Body of pancreas (tissue), 4 donors: ENCODE data around the gene HDGFL3. TPM values are rescaled to one million over a fixed set of nuclear protein-coding genes. Genes with fewer than 3 reads are reported as not detected.

Experiments
- ATAC-seq: fragments of 150-250 bp; one replicate; pipeline ENCODE4 v1.9.1; 2016
- DNase-seq, 4 donors: peaks; one replicate each; pipeline ENCODE4 v3.0.0-alpha.2; 2019
- H3K27ac ChIP-seq, 4 donors: fragments of 200-600 bp; sonication (generic); 1 replicate in 3 of 4; 2 replicates in 1 of 4; pipeline versions ENCODE4 v1.5.1 to v1.6.1; 2016 to 2019; ENCODE audit warnings: mild to moderate bottlenecking in 1 of 4, mixed read lengths in 1 of 4, moderate library complexity in 1 of 4
- H3K27me3 ChIP-seq, 2 donors: fragments of 200-600 bp; sonication (generic); one replicate each; pipeline ENCODE4 v1.6.0; 2016; ENCODE audit warnings: mild to moderate bottlenecking in 1 of 2
- H3K36me3 ChIP-seq, 2 donors: fragments of 200-600 bp; sonication (generic); replicated peaks in 1 of 2; 2 replicates each; pipeline ENCODE4 v1.5.1; 2016; ENCODE audit warnings: low read depth in 2 of 2; ENCODE audit not compliant: insufficient read depth in 1 of 2
- H3K4me1 ChIP-seq: fragments of 200-600 bp; sonication (generic); one replicate; pipeline ENCODE4 v1.6.0; 2016
- H3K4me3 ChIP-seq, 2 donors: fragments of 200-600 bp; sonication (generic); 1 replicate in 1 of 2; 2 replicates in 1 of 2; pipeline ENCODE4 v1.5.1; 2016 to 2019
- H3K9me3 ChIP-seq, 3 donors: fragments of 200-600 bp; sonication (generic); 1 replicate in 2 of 3; 2 replicates in 1 of 3; pipeline ENCODE4 v1.5.1; 2016
- CTCF ChIP-seq, 7 experiments: fragments of 450-650 bp in 4 of 7; fragments of 200-600 bp in 3 of 7; sonication (generic) in 3 of 7; IDR thresholded peaks; one replicate each; pipeline ENCODE4 v1.5.1; 2016 to 2019; ENCODE audit warnings: antibody characterized with exemption in 7 of 7
- POLR2A ChIP-seq, 3 donors: fragments of 450-650 bp; IDR thresholded peaks; one replicate each; pipeline ENCODE4 v1.6.1; 2016; ENCODE audit warnings: antibody characterized with exemption in 3 of 3, mild to moderate bottlenecking in 2 of 3
- WGBS, 2 donors: methylation state at CpG; one replicate each; pipeline ENCODE4 v1.1.5; 2017; 5-methylcytosine and 5-hydroxymethylcytosine counted together
- intact Hi-C: fragments of 100-400 bp; cut with DNase I; formaldehyde crosslinking; loops from one replicate; pipeline ENCODE4 v1.15.1; 2023
- total RNA-seq, 2 donors: library from RNA; depleted of rRNA; stranded (reverse); fragments of >200 nt; gene quantifications; one replicate each; pipeline ENCODE4 v1.1.0, GENCODE V29; 2016

The HDGFL3 gene
- total RNA-seq, 2 donors from 2014 or later: 10.4 to 22.7 TPM

- H3K4me3 ChIP-seq: no peak overlapping the region
- intact Hi-C loops: no loop called here
- 77 to 79% methylated on average over 4 of the region's 4 CpGs for WGBS, 2 donors
- no peak for DNase-seq
- TF ChIP-seq POLR2A (IDR thresholded peaks at IDR 0.05) (no peak), CTCF (IDR thresholded peaks at IDR 0.05) (no peak)
- no peak overlapping the region for H3K27ac ChIP-seq
- H3K9me3 ChIP-seq: no peaks in the 10 kb centered on the region
- no peak for ATAC-seq
- H3K4me1 ChIP-seq: no peaks in the 10 kb centered on the region
- no peaks in the 10 kb centered on the region for H3K27me3 ChIP-seq
- H3K36me3 ChIP-seq: no peaks in the 10 kb centered on the region
These were observed 42.7 kb downstream of the HDGFL3 start for GRCh38 chr15:83164771-83165404.

GRCh38 chr15:83164111-83164770, 43.4 kb downstream of the HDGFL3 start:
- no peaks in the 10 kb centered on the region for H3K36me3 ChIP-seq
- H3K9me3 ChIP-seq: no peaks in the 10 kb centered on the region
- DNase-seq (no peak), ATAC-seq (no peak)
- H3K4me1 ChIP-seq: no peaks in the 10 kb centered on the region
- intact Hi-C loops: no loop called here
- no peak overlapping the region for H3K27ac ChIP-seq
- no peaks in the 10 kb centered on the region for H3K27me3 ChIP-seq
- no peak overlapping the region for H3K4me3 ChIP-seq
- WGBS, 2 donors: 60 to 80% methylated on average over 1 of the region's 1 CpG
- TF ChIP-seq POLR2A (IDR thresholded peaks at IDR 0.05) (no peak), CTCF (IDR thresholded peaks at IDR 0.05) (no peak)

GRCh38 chr15:83163032-83163431, 44.6 kb downstream of the HDGFL3 start:
- H3K27ac ChIP-seq: no peak overlapping the region
- no peak for ATAC-seq
- TF ChIP-seq CTCF (IDR thresholded peaks at IDR 0.05) (no peak), POLR2A (IDR thresholded peaks at IDR 0.05) (no peak)
- no peak overlapping the region for H3K4me3 ChIP-seq
- DNase-seq: no peak
- no peaks in the 10 kb centered on the region for H3K9me3 ChIP-seq
- intact Hi-C loops: no loop called here
- H3K36me3 ChIP-seq: no peaks in the 10 kb centered on the region
- H3K27me3 ChIP-seq: no peaks in the 10 kb centered on the region
- 81 to 88% methylated on average over 4 of the region's 4 CpGs for WGBS, 2 donors
- H3K4me1 ChIP-seq: no peaks in the 10 kb centered on the region

GRCh38 chr15:83160741-83161140, 46.9 kb downstream of the HDGFL3 start:
- WGBS, 2 donors: 89 to 93% methylated on average over 3 of the region's 3 CpGs
- H3K4me1 ChIP-seq: no peaks in the 10 kb centered on the region
- no peak overlapping the region for H3K27ac ChIP-seq
- no peaks in the 10 kb centered on the region for H3K27me3 ChIP-seq
- no peaks in the 10 kb centered on the region for H3K36me3 ChIP-seq
- intact Hi-C loops: no loop called here
- H3K9me3 ChIP-seq: no peaks in the 10 kb centered on the region
- H3K4me3 ChIP-seq: no peak overlapping the region
- ATAC-seq: no peak
- TF ChIP-seq CTCF (IDR thresholded peaks at IDR 0.05) (no peak), POLR2A (IDR thresholded peaks at IDR 0.05) (no peak)
- no peak for DNase-seq

- ATAC-seq (no peak), DNase-seq (no peak)
- 73 to 77% methylated on average over 1 of the region's 1 CpG for WGBS, 2 donors
- TF ChIP-seq CTCF (IDR thresholded peaks at IDR 0.05): no peak
- TF ChIP-seq POLR2A (IDR thresholded peaks at IDR 0.05): no peak
- Histone ChIP-seq H3K9me3 (no peaks in the 10 kb centered on the region), H3K4me1 (no peaks in the 10 kb centered on the region), H3K36me3 (no peaks in the 10 kb centered on the region), H3K4me3 (no peak overlapping the region), H3K27me3 (no peaks in the 10 kb centered on the region), H3K27ac (no peak overlapping the region)
- intact Hi-C loops: no loop called here
These were observed 49.2 kb downstream of the HDGFL3 start for GRCh38 chr15:83158393-83158792.
